Suprapubic skin (tissue), 4 donors: ENCODE results near the gene OLFM1.

Source experiments
- CTCF ChIP-seq, 2 donors: fragments of 200-600 bp in 1 of 2; fragments of 450-650 bp in 1 of 2; sonication (generic) in 1 of 2; IDR thresholded peaks; one replicate each; pipeline ENCODE4 v1.5.1; 2016 to 2019; ENCODE audit warnings: antibody characterized with exemption in 2 of 2, mild to moderate bottlenecking in 1 of 2, moderate library complexity in 1 of 2
- EP300 ChIP-seq: sonication (generic); formaldehyde crosslinking; IDR thresholded peaks from one replicate; pipeline ENCODE4 v1.6.1; 2017; ENCODE audit warnings: antibody characterized with exemption
- POLR2A ChIP-seq, 2 donors: fragments of 450-650 bp; IDR thresholded peaks; one replicate each; pipeline ENCODE4 v1.6.1; 2017; ENCODE audit warnings: antibody characterized with exemption in 2 of 2, mild to moderate bottlenecking in 2 of 2, moderate library complexity in 2 of 2
- POLR2AphosphoS5 ChIP-seq, 3 donors: sonication (generic); formaldehyde crosslinking; IDR thresholded peaks; one replicate each; pipeline ENCODE4 v1.6.1; 2017; ENCODE audit warnings: antibody characterized with exemption in 3 of 3

GRCh38 chr9:135105938-135106491 is 18.5 kb downstream of the OLFM1 start:
- TF ChIP-seq EP300 (no peak), CTCF (IDR thresholded peaks at IDR 0.05) (no peak), POLR2A (IDR thresholded peaks at IDR 0.05) (no peak), POLR2AphosphoS5 (IDR thresholded peaks at IDR 0.05) (no peak)
